Measurements from ENCODE around the gene ANP32E.

DNA sequence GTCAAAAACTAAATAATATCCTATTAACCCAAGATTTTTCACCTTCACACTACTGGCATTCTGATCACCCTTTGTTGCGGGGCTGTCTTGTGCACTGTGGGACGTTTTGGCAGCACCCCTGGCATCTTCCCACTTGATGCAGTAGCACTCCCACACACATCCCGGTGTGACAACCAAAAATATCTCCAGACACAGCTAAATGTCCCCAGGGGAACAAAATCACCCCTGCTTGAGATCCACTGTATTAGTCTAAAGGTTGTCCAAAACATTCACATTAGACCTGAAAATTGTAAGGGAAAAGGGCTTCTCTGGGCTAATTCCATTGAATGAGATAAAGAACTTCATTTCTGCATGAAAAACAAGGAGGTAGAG, 48.4 kb downstream of the ANP32E start:
- TF ChIP-seq POLR2A (IDR thresholded peaks at IDR 0.05): no peak
- TF ChIP-seq, protein P1, sequence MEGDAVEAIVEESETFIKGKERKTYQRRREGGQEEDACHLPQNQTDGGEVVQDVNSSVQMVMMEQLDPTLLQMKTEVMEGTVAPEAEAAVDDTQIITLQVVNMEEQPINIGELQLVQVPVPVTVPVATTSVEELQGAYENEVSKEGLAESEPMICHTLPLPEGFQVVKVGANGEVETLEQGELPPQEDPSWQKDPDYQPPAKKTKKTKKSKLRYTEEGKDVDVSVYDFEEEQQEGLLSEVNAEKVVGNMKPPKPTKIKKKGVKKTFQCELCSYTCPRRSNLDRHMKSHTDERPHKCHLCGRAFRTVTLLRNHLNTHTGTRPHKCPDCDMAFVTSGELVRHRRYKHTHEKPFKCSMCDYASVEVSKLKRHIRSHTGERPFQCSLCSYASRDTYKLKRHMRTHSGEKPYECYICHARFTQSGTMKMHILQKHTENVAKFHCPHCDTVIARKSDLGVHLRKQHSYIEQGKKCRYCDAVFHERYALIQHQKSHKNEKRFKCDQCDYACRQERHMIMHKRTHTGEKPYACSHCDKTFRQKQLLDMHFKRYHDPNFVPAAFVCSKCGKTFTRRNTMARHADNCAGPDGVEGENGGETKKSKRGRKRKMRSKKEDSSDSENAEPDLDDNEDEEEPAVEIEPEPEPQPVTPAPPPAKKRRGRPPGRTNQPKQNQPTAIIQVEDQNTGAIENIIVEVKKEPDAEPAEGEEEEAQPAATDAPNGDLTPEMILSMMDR (IDR thresholded peaks at IDR 0.05): peak in 1 of 4 experiments; percentile 6
